WTC11 (cell line): ENCODE data around the gene ZNF627. TPM values are rescaled to one million over a fixed set of nuclear protein-coding genes. Genes with fewer than 3 reads are reported as not detected.
"Not testable (repeated sequence)": the region's sequence is repeated elsewhere in the genome, so short reads cannot be mapped to it uniquely, and the experiment has no call there.

Experiments
- ATAC-seq: fragments of 200-7000 bp; cut with Tn5 transposase; 2 replicates; pipeline ENCODE4 v1.10.0; 2021; ENCODE audit warnings: mild to moderate bottlenecking, moderate library complexity
- CTCF ChIA-PET: fragments of 300-600 bp; sonication (Branson Sonifier 250); formaldehyde crosslinking; loops from one replicate; lab custom pipeline; 2021; ENCODE audit warnings: antibody characterized with exemption; lab: Charles Lee
- POLR2A ChIA-PET: fragments of 350-600 bp; sonication (Branson Sonifier 250); formaldehyde crosslinking; loops from one replicate; lab custom pipeline; 2021; ENCODE audit warnings: antibody characterized with exemption; lab: Charles Lee
- DNase-seq: peaks from one replicate; pipeline ENCODE4 v3.0.0; 2021; ENCODE audit warnings: low spot score
- H3K27ac Mint-ChIP-seq: 2 replicates; pipeline ENCODE4 v1.8.0; 2021; ENCODE audit warnings: mixed read lengths
- H3K27me3 Mint-ChIP-seq: 2 replicates; pipeline ENCODE4 v1.8.0; 2021; ENCODE audit warnings: low read depth, mild to moderate bottlenecking, moderate library complexity, mixed read lengths
- H3K36me3 Mint-ChIP-seq: 2 replicates; pipeline ENCODE4 v1.8.0; 2021; ENCODE audit warnings: mixed read lengths
- H3K4me1 Mint-ChIP-seq: 2 replicates; pipeline ENCODE4 v1.8.0; 2022; ENCODE audit warnings: mixed read lengths
- H3K4me3 Mint-ChIP-seq: 2 replicates; pipeline ENCODE4 v1.8.0; 2021; ENCODE audit warnings: mild to moderate bottlenecking, moderate library complexity, mixed read lengths
- H3K9me3 Mint-ChIP-seq: 2 replicates; pipeline ENCODE4 v1.8.0; 2021; ENCODE audit warnings: mixed read lengths
- CREB1 ChIP-seq: sonication (generic); formaldehyde crosslinking; IDR thresholded peaks from 2 replicates; pipeline ENCODE4 v1.8.0; 2023; ENCODE audit warnings: mild to moderate bottlenecking, missing genetic modification reagents
- GTF2I ChIP-seq: fragments of 250-450 bp; sonication (Bioruptor Pico); conservative IDR thresholded peaks from 2 replicates; pipeline ENCODE4 v1.4.0; 2021; ENCODE audit warnings: mild to moderate bottlenecking
- NFE2L1 ChIP-seq: sonication (generic); formaldehyde crosslinking; IDR thresholded peaks from 2 replicates; pipeline ENCODE4 v1.8.1; 2023; ENCODE audit warnings: missing genetic modification reagents
- NR2C2 ChIP-seq: sonication (generic); formaldehyde crosslinking; IDR thresholded peaks from 2 replicates; pipeline ENCODE4 v1.8.0; 2022; ENCODE audit warnings: mild to moderate bottlenecking, missing genetic modification reagents
- SMAD4 ChIP-seq: sonication (generic); formaldehyde crosslinking; IDR thresholded peaks from 2 replicates; pipeline ENCODE4 v1.8.0; 2022; ENCODE audit warnings: mild to moderate bottlenecking, missing genetic modification reagents
- TCF7 ChIP-seq: sonication (generic); formaldehyde crosslinking; IDR thresholded peaks from 2 replicates; pipeline ENCODE4 v1.8.0; 2022; ENCODE audit warnings: mild to moderate bottlenecking, low read depth, missing genetic modification reagents, moderate library complexity
- ZNF219 ChIP-seq: sonication (generic); formaldehyde crosslinking; IDR thresholded peaks from 2 replicates; pipeline ENCODE4 v1.8.0; 2023; ENCODE audit warnings: missing genetic modification reagents, mild to moderate bottlenecking, borderline replicate concordance
- total RNA-seq: library from RNA; stranded (reverse); gene quantifications from 3 replicates; pipeline ENCODE4 v1.2.3, GENCODE V29; 2021
- TF ChIP-seq, protein P1 (sequence below): sonication (generic); formaldehyde crosslinking; IDR thresholded peaks from 2 replicates; pipeline ENCODE4 v1.8.0; 2022; ENCODE audit warnings: missing genetic modification reagents
- TF ChIP-seq, protein P2 (sequence below): sonication (generic); formaldehyde crosslinking; IDR thresholded peaks from 2 replicates; pipeline ENCODE4 v1.8.0; 2023; ENCODE audit warnings: mild to moderate bottlenecking, missing genetic modification reagents
- TF ChIP-seq, protein P3 (sequence below): sonication (generic); formaldehyde crosslinking; IDR thresholded peaks from 2 replicates; pipeline ENCODE4 v1.8.0; 2023; ENCODE audit warnings: missing genetic modification reagents
- TF ChIP-seq, protein P4 (sequence below): sonication (generic); formaldehyde crosslinking; IDR thresholded peaks from 2 replicates; pipeline ENCODE4 v1.8.1; 2023; ENCODE audit warnings: mild to moderate bottlenecking, moderate library complexity, missing genetic modification reagents
- TF ChIP-seq, protein P5 (sequence below): fragments of 250-450 bp; sonication (Bioruptor Pico); IDR thresholded peaks from 2 replicates; pipeline ENCODE4 v1.9.0; 2021; ENCODE audit warnings: mild to moderate bottlenecking
- TF ChIP-seq, protein P6 (sequence below): sonication (generic); formaldehyde crosslinking; conservative IDR thresholded peaks from 2 replicates; pipeline ENCODE4 v1.8.1; 2023; ENCODE audit warnings: mild to moderate bottlenecking, low read depth, missing genetic modification reagents, moderate library complexity
- TF ChIP-seq, protein P7 (sequence below): sonication (generic); formaldehyde crosslinking; IDR thresholded peaks from 2 replicates; pipeline ENCODE4 v1.8.0; 2022; ENCODE audit warnings: mild to moderate bottlenecking, missing genetic modification reagents

ZNF627 gene
- total RNA-seq, 1 experiment from 2014 or later = 12.6 TPM

DNA sequence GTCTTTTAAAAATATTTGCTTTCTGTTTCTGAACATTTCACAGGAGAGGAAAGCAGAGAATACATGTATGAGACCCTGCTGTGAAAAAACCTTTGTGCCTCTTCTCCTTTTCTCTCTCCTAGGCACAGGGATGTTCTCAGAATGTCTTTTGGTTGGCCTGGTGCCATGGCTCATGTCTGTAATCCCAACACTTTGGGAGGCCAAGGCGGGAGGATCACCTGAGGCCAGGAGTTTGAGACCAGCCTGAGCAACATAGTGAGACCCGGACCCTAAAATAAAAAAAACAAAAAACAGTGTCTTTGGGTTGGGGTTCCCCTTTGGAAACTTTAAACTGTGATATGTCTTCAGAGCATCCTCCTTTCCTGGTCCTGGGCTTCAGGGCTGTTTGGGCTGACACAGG lies 1.5 kb downstream of the ZNF627 start:
- ATAC-seq = no peak
- TF ChIP-seq, protein P1, sequence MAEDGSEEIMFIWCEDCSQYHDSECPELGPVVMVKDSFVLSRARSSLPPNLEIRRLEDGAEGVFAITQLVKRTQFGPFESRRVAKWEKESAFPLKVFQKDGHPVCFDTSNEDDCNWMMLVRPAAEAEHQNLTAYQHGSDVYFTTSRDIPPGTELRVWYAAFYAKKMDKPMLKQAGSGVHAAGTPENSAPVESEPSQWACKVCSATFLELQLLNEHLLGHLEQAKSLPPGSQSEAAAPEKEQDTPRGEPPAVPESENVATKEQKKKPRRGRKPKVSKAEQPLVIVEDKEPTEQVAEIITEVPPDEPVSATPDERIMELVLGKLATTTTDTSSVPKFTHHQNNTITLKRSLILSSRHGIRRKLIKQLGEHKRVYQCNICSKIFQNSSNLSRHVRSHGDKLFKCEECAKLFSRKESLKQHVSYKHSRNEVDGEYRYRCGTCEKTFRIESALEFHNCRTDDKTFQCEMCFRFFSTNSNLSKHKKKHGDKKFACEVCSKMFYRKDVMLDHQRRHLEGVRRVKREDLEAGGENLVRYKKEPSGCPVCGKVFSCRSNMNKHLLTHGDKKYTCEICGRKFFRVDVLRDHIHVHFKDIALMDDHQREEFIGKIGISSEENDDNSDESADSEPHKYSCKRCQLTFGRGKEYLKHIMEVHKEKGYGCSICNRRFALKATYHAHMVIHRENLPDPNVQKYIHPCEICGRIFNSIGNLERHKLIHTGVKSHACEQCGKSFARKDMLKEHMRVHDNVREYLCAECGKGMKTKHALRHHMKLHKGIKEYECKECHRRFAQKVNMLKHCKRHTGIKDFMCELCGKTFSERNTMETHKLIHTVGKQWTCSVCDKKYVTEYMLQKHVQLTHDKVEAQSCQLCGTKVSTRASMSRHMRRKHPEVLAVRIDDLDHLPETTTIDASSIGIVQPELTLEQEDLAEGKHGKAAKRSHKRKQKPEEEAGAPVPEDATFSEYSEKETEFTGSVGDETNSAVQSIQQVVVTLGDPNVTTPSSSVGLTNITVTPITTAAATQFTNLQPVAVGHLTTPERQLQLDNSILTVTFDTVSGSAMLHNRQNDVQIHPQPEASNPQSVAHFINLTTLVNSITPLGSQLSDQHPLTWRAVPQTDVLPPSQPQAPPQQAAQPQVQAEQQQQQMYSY (CRISPR knock-in tag) = no peak
- TF ChIP-seq, protein P2, sequence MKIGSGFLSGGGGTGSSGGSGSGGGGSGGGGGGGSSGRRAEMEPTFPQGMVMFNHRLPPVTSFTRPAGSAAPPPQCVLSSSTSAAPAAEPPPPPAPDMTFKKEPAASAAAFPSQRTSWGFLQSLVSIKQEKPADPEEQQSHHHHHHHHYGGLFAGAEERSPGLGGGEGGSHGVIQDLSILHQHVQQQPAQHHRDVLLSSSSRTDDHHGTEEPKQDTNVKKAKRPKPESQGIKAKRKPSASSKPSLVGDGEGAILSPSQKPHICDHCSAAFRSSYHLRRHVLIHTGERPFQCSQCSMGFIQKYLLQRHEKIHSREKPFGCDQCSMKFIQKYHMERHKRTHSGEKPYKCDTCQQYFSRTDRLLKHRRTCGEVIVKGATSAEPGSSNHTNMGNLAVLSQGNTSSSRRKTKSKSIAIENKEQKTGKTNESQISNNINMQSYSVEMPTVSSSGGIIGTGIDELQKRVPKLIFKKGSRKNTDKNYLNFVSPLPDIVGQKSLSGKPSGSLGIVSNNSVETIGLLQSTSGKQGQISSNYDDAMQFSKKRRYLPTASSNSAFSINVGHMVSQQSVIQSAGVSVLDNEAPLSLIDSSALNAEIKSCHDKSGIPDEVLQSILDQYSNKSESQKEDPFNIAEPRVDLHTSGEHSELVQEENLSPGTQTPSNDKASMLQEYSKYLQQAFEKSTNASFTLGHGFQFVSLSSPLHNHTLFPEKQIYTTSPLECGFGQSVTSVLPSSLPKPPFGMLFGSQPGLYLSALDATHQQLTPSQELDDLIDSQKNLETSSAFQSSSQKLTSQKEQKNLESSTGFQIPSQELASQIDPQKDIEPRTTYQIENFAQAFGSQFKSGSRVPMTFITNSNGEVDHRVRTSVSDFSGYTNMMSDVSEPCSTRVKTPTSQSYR (CRISPR knock-in tag) = no peak
- TF ChIP-seq NR2C2 = no peak
- TF ChIP-seq NFE2L1 (CRISPR knock-in tag) = no peak
- TF ChIP-seq, protein P3, sequence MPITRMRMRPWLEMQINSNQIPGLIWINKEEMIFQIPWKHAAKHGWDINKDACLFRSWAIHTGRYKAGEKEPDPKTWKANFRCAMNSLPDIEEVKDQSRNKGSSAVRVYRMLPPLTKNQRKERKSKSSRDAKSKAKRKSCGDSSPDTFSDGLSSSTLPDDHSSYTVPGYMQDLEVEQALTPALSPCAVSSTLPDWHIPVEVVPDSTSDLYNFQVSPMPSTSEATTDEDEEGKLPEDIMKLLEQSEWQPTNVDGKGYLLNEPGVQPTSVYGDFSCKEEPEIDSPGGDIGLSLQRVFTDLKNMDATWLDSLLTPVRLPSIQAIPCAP (CRISPR knock-in tag) = no peak
- no peak for TF ChIP-seq CREB1 (CRISPR knock-in tag)
- no peak for TF ChIP-seq SMAD4
- TF ChIP-seq, protein P4, sequence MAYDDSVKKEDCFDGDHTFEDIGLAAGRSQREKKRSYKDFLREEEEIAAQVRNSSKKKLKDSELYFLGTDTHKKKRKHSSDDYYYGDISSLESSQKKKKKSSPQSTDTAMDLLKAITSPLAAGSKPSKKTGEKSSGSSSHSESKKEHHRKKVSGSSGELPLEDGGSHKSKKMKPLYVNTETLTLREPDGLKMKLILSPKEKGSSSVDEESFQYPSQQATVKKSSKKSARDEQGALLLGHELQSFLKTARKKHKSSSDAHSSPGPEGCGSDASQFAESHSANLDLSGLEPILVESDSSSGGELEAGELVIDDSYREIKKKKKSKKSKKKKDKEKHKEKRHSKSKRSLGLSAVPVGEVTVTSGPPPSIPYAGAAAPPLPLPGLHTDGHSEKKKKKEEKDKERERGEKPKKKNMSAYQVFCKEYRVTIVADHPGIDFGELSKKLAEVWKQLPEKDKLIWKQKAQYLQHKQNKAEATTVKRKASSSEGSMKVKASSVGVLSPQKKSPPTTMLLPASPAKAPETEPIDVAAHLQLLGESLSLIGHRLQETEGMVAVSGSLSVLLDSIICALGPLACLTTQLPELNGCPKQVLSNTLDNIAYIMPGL (CRISPR knock-in tag) = no peak
- H3K27ac Mint-ChIP-seq = peak overlapping the region; percentile 57
- H3K36me3 Mint-ChIP-seq = peaks cover 32% of the 10 kb centered on the region
- POLR2A ChIA-PET = no interaction called here
- H3K4me1 Mint-ChIP-seq = peaks cover 25% of the 10 kb centered on the region
- CTCF ChIA-PET = no interaction called here
- no peaks in the 10 kb centered on the region for H3K27me3 Mint-ChIP-seq
- DNase-seq = no peak
- H3K9me3 Mint-ChIP-seq = no peaks in the 10 kb centered on the region
- peak overlapping the region; percentile 67 for H3K4me3 Mint-ChIP-seq

DNA sequence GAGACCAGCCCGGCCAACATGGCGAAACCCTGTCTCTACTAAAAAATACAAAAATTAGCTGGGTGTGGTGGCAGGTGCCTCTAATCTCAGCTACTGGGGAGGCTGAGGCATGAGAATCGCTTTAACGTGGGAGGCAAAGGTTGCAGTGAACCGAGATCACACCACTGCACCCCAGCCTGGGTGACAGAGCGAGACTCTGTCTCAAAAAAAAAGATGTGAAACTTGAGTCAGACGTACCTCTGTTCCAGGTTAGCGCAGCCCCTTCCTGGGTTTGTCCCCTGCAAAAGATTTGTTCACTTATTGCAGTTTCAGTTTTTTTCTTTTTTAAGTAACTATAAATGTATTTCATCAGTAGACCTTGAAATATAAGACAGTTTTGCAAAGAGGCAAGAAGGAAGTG lies 2.4 kb downstream of the ZNF627 start:
- H3K27ac Mint-ChIP-seq, H3K27me3 Mint-ChIP-seq, H3K9me3 Mint-ChIP-seq, H3K4me3 Mint-ChIP-seq, ATAC-seq, CTCF ChIA-PET, DNase-seq, POLR2A ChIA-PET: not testable (repeated sequence)
- Mint-ChIP-seq H3K36me3 (peaks cover 41% of the 10 kb centered on the region), H3K4me1 (peaks cover 25% of the 10 kb centered on the region)

DNA sequence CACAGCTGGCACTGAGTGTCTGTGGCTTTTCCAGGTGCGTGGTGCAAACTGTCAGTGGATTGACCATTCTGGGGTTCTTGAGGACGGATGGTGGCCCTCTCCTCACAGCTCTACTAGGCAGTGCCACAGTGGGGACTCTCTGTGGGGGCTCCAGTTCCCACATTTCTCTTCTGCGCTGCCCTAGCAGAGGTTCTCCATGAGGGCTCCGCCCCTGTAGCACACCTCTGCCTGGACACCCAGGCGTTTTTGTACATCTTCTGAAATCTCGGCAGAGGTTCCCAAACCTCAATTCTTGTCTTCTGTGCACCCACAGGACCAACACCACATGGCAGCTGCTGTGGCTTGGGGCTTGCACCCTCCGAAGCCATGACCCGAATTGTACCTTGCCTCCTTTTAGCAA lies 9.2 kb downstream of the ZNF627 start:
- ATAC-seq = no peak

More for the DNA sequence above, 9.2 kb downstream of the ZNF627 start:
- H3K4me3 Mint-ChIP-seq = no peak overlapping the region
- no peak overlapping the region for H3K27ac Mint-ChIP-seq
- no peak for DNase-seq
- peaks cover 18% of the 10 kb centered on the region for H3K4me1 Mint-ChIP-seq
- no peaks in the 10 kb centered on the region; the same call in 1 of the 2 replicates for H3K27me3 Mint-ChIP-seq
- no peak for TF ChIP-seq TCF7
- no peak for TF ChIP-seq GTF2I (CRISPR knock-in tag)
- TF ChIP-seq, protein P5, sequence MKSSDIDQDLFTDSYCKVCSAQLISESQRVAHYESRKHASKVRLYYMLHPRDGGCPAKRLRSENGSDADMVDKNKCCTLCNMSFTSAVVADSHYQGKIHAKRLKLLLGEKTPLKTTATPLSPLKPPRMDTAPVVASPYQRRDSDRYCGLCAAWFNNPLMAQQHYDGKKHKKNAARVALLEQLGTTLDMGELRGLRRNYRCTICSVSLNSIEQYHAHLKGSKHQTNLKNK = no peak
- TF ChIP-seq, protein P6, sequence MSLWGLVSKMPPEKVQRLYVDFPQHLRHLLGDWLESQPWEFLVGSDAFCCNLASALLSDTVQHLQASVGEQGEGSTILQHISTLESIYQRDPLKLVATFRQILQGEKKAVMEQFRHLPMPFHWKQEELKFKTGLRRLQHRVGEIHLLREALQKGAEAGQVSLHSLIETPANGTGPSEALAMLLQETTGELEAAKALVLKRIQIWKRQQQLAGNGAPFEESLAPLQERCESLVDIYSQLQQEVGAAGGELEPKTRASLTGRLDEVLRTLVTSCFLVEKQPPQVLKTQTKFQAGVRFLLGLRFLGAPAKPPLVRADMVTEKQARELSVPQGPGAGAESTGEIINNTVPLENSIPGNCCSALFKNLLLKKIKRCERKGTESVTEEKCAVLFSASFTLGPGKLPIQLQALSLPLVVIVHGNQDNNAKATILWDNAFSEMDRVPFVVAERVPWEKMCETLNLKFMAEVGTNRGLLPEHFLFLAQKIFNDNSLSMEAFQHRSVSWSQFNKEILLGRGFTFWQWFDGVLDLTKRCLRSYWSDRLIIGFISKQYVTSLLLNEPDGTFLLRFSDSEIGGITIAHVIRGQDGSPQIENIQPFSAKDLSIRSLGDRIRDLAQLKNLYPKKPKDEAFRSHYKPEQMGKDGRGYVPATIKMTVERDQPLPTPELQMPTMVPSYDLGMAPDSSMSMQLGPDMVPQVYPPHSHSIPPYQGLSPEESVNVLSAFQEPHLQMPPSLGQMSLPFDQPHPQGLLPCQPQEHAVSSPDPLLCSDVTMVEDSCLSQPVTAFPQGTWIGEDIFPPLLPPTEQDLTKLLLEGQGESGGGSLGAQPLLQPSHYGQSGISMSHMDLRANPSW (CRISPR knock-in tag) = no peak
- TF ChIP-seq, protein P7, sequence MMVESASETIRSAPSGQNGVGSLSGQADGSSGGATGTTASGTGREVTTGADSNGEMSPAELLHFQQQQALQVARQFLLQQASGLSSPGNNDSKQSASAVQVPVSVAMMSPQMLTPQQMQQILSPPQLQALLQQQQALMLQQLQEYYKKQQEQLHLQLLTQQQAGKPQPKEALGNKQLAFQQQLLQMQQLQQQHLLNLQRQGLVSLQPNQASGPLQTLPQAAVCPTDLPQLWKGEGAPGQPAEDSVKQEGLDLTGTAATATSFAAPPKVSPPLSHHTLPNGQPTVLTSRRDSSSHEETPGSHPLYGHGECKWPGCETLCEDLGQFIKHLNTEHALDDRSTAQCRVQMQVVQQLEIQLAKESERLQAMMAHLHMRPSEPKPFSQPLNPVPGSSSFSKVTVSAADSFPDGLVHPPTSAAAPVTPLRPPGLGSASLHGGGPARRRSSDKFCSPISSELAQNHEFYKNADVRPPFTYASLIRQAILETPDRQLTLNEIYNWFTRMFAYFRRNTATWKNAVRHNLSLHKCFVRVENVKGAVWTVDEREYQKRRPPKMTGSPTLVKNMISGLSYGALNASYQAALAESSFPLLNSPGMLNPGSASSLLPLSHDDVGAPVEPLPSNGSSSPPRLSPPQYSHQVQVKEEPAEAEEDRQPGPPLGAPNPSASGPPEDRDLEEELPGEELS = no peak
- TF ChIP-seq ZNF219 (CRISPR knock-in tag) = no peak
- TF ChIP-seq, all 79 proteins: peak for 0
- H3K36me3 Mint-ChIP-seq = peaks cover 70% of the 10 kb centered on the region
- POLR2A ChIA-PET = no interaction called here
- H3K9me3 Mint-ChIP-seq = peaks cover 29% of the 10 kb centered on the region
- CTCF ChIA-PET = no interaction called here
